Esophagus (tissue), 2 donors: ENCODE measurements around the gene CISH. TPM values are rescaled to one million over a fixed set of nuclear protein-coding genes. Genes with fewer than 3 reads are reported as not detected.

Source experiments
- H3K27ac ChIP-seq, 2 donors: one replicate each; pipeline ENCODE4 v1.5.1; 2013; ENCODE audit warnings: low read depth in 2 of 2, mild to moderate bottlenecking in 2 of 2, inconsistent platforms in 1 of 2, low read length in 1 of 2, moderate library complexity in 1 of 2
- H3K27me3 ChIP-seq, 2 donors: one replicate each; pipeline ENCODE4 v1.6.1; 2013; ENCODE audit warnings: low read length in 2 of 2, control low read depth in 1 of 2, mild to moderate bottlenecking in 1 of 2; ENCODE audit not compliant: insufficient read depth in 2 of 2, control insufficient read depth in 1 of 2
- H3K36me3 ChIP-seq, 2 donors: one replicate each; pipeline ENCODE4 v1.6.1; 2013; ENCODE audit warnings: low read length in 1 of 2; ENCODE audit not compliant: control insufficient read depth in 2 of 2, insufficient read depth in 2 of 2
- H3K4me1 ChIP-seq, 2 donors: one replicate each; pipeline ENCODE4 v1.6.1; 2013; ENCODE audit warnings: low read length in 1 of 2; ENCODE audit not compliant: control insufficient read depth in 2 of 2, insufficient read depth in 2 of 2
- H3K4me3 ChIP-seq, 2 donors: one replicate each; pipeline ENCODE4 v1.5.1; 2013; ENCODE audit warnings: low read length in 2 of 2, mild to moderate bottlenecking in 2 of 2, low read depth in 1 of 2, moderate library complexity in 1 of 2
- H3K9me3 ChIP-seq, 2 donors: one replicate each; pipeline ENCODE4 v1.6.1; 2013; ENCODE audit warnings: mild to moderate bottlenecking in 2 of 2, low read depth in 1 of 2, low read length in 1 of 2, moderate library complexity in 1 of 2; ENCODE audit not compliant: control insufficient read depth in 2 of 2, insufficient read depth in 1 of 2
- WGBS, 2 donors: extraction: QIAGEN DNeasy Blood & Tissue Kit; methylation state at CpG; one replicate each; pipeline ENCODE4 v1.1.7; 2013; 5-methylcytosine and 5-hydroxymethylcytosine counted together
- polyA plus RNA-seq, 2 donors: library from polyadenylated mRNA; stranded (reverse); fragments of 200-250 nt; gene quantifications; one replicate each; pipeline ENCODE4 v1.2.3, GENCODE V29; 2013
- donor health status: healthy with polysubstance abuse.
- donor health status: Bipolar disorder and iron deficiency.

The CISH gene
- polyA plus RNA-seq, 2 donors, result 5.5 to 7.0 TPM

GRCh38 chr3:50571486-50571885, 40.1 kb downstream of the CISH start:
- no peak overlapping the region for H3K27ac ChIP-seq
- H3K4me3 ChIP-seq, result no peak overlapping the region
- peaks cover 0 to 3% of the 10 kb centered on the region in 2 donors for H3K36me3 ChIP-seq
- H3K27me3 ChIP-seq, result no peaks in the 10 kb centered on the region
- H3K9me3 ChIP-seq, result no peaks in the 10 kb centered on the region
- WGBS, 2 donors, result 76 to 87% methylated on average over 4 of the region's 4 CpGs
- peaks cover 4 to 17% of the 10 kb centered on the region in 2 donors for H3K4me1 ChIP-seq

- Histone ChIP-seq H3K9me3 (no peaks in the 10 kb centered on the region), H3K27ac (no peak overlapping the region), H3K4me1 (peaks cover 4 to 17% of the 10 kb centered on the region in 2 donors), H3K4me3 (no peak overlapping the region), H3K36me3 (peaks cover 0 to 3% of the 10 kb centered on the region in 2 donors), H3K27me3 (no peaks in the 10 kb centered on the region)
- 78 to 81% methylated on average over 5 of the region's 5 CpGs for WGBS, 2 donors
Observed at GRCh38 chr3:50570508-50571279, 40.9 kb downstream of the CISH start.

GRCh38 chr3:50568947-50569749, 42.4 kb downstream of the CISH start, which contains the start of gene HEMK1:
HEMK1 (plus strand) TSS chr3:50569522; CDS start chr3:50571105, 1,583 bp downstream.
- H3K27me3 ChIP-seq, result no peaks in the 10 kb centered on the region
- peaks cover 0 to 3% of the 10 kb centered on the region in 2 donors for H3K36me3 ChIP-seq
- H3K27ac ChIP-seq, result peak within 1 kb of the TSS; percentile 82 to 94
- H3K4me1 ChIP-seq, result peaks cover 0 to 10% of the 10 kb centered on the region in 2 donors
- H3K4me3 ChIP-seq, result peak within 1 kb of the TSS; percentile 74 to 83
- no peaks in the 10 kb centered on the region for H3K9me3 ChIP-seq
- WGBS, 2 donors, result 0 to 1% methylated on average over 55 of the region's 55 CpGs

- 2 to 3% methylated on average over 53 of the region's 53 CpGs for WGBS, 2 donors
Observed at GRCh38 chr3:50567386-50568167, 44.0 kb downstream of the CISH start, which contains the start of gene C3orf18. C3orf18 (minus strand) TSS chr3:50567747; CDS start chr3:50565699, 2,048 bp downstream.

GRCh38 chr3:50567011-50567385, 44.6 kb downstream of the CISH start:
- peak overlapping the region; percentile 54 to 67 for H3K27ac ChIP-seq
- peaks cover 0 to 6% of the 10 kb centered on the region in 2 donors for H3K4me1 ChIP-seq
- no peaks in the 10 kb centered on the region for H3K27me3 ChIP-seq
- no peaks in the 10 kb centered on the region for H3K9me3 ChIP-seq
- peaks cover 0 to 2% of the 10 kb centered on the region in 2 donors for H3K36me3 ChIP-seq
- 12 to 20% methylated on average over 8 to 11 of the region's 11 CpGs for WGBS, 2 donors
- H3K4me3 ChIP-seq, result peak overlapping the region; percentile 43 to 45

More at GRCh38 chr3:50567386-50568167, 44.0 kb downstream of the CISH start, which contains the start of gene C3orf18:
- Histone ChIP-seq H3K9me3 (no peaks in the 10 kb centered on the region), H3K27ac (peak within 1 kb of the TSS; percentile 65 to 67), H3K4me1 (peaks cover 0 to 6% of the 10 kb centered on the region in 2 donors), H3K27me3 (no peaks in the 10 kb centered on the region), H3K4me3 (peak within 1 kb of the TSS; percentile 43 to 83), H3K36me3 (peaks cover 0 to 2% of the 10 kb centered on the region in 2 donors)

GRCh38 chr3:50564321-50564720, 47.3 kb downstream of the CISH start:
- H3K27ac ChIP-seq, result no peak overlapping the region
- H3K4me3 ChIP-seq, result no peak overlapping the region
- peaks cover 0 to 2% of the 10 kb centered on the region in 2 donors for H3K36me3 ChIP-seq
- H3K27me3 ChIP-seq, result no peaks in the 10 kb centered on the region
- H3K9me3 ChIP-seq, result no peaks in the 10 kb centered on the region
- H3K4me1 ChIP-seq, result peaks cover 0 to 6% of the 10 kb centered on the region in 2 donors
- 75 to 89% methylated on average over 1 of the region's 1 CpG for WGBS, 2 donors

- Histone ChIP-seq H3K4me3 (no peak overlapping the region), H3K27ac (no peak overlapping the region), H3K4me1 (peaks cover 0 to 6% of the 10 kb centered on the region in 2 donors), H3K9me3 (no peaks in the 10 kb centered on the region), H3K27me3 (no peaks in the 10 kb centered on the region), H3K36me3 (peaks cover 0 to 2% of the 10 kb centered on the region in 2 donors)
- 79 to 92% methylated on average over 2 of the region's 2 CpGs for WGBS, 2 donors
Observed at GRCh38 chr3:50563867-50564266, 47.7 kb downstream of the CISH start.

- Histone ChIP-seq H3K9me3 (no peaks in the 10 kb centered on the region), H3K4me1 (peaks cover 0 to 6% of the 10 kb centered on the region in 2 donors), H3K4me3 (no peak overlapping the region), H3K27me3 (no peaks in the 10 kb centered on the region), H3K36me3 (peaks cover 0 to 2% of the 10 kb centered on the region in 2 donors), H3K27ac (no peak overlapping the region)
- WGBS, 2 donors, result 51 to 57% methylated on average over 2 of the region's 2 CpGs
Observed at GRCh38 chr3:50562861-50563260, 48.7 kb downstream of the CISH start.

- peaks cover 0 to 2% of the 10 kb centered on the region in 2 donors for H3K36me3 ChIP-seq
- H3K4me1 ChIP-seq, result no peaks in the 10 kb centered on the region
- H3K9me3 ChIP-seq, result no peaks in the 10 kb centered on the region
- H3K27ac ChIP-seq, result no peak overlapping the region
- H3K4me3 ChIP-seq, result no peak overlapping the region
- H3K27me3 ChIP-seq, result no peaks in the 10 kb centered on the region
Observed at GRCh38 chr3:50559702-50560101, 51.9 kb downstream of the CISH start.
